Neuron (in vitro differentiated cells): ENCODE data around the gene ITPR3.

Source experiments
- H2AFZ ChIP-seq: one replicate; pipeline ENCODE4 v1.6.1; 2013; ENCODE audit warnings: low read depth, mild to moderate bottlenecking, inconsistent platforms, low read length, moderate library complexity
- H3K27me3 ChIP-seq: one replicate; pipeline ENCODE4 v1.6.1; 2013; ENCODE audit warnings: low read length; ENCODE audit not compliant: insufficient read depth
- H3K36me3 ChIP-seq: one replicate; pipeline ENCODE4 v1.6.1; 2013; ENCODE audit warnings: low read length; ENCODE audit not compliant: insufficient read depth
- H3K4me1 ChIP-seq: one replicate; pipeline ENCODE4 v1.6.1; 2013; ENCODE audit warnings: low read length; ENCODE audit not compliant: insufficient read depth
- H3K4me3 ChIP-seq: 2 replicates; pipeline ENCODE4 v1.5.1; 2013; ENCODE audit warnings: mild to moderate bottlenecking, low read length, moderate library complexity
- H3K9me3 ChIP-seq: one replicate; pipeline ENCODE4 v1.6.1; 2013; ENCODE audit warnings: low read length

ITPR3 gene

DNA sequence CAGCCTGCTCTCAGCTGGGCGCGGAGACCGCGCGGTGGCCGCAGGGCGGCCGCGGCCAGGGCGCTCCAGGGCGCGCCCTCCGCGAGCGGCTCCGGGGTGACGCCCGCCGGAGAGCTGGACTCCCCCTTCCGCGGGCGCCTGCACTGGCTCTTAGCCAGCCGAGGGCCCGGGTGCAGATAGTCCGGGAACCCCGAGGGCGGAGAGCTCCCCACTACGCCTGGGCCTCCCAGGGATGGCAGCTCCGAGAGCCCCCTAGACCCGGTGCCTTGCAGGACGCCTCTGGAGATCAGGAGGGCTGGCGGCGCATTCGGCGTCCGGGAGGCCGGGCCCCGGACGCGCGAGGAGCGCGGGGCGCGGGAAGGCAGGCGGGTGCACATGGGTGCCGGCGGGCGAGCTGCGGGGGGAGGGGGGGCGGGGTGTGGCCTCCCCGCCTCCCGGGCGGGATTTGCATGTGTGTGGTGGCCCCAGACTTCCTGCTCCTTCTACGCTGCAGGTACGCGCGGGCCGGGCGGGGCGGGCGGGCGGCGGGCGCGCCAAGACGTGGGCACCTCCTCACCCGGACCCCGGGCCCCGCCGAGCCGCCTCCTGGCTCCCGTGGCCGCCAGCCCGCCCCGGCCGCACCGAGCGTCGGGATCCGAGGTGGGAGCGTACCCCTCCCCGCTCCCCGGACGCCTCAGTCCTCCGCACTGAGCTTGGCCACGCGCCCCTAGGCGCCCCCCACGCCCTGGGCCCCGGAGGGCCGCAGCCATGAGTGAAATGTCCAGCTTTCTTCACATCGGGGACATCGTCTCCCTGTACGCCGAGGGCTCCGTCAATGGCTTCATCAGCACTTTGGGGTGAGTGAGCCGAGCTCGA, at the start of gene ITPR3:
Gene ITPR3 (plus strand): TSS at position 467 of the 855 bp plus-strand sequence. CDS start 281 bp downstream, at position 748.
- H3K4me1 ChIP-seq = peaks cover 11% of the 10 kb centered on the region
- peaks cover 5% of the 10 kb centered on the region for H3K9me3 ChIP-seq
- H3K4me3 ChIP-seq = peak within 1 kb of the TSS; percentile 35
- H3K36me3 ChIP-seq = no peaks in the 10 kb centered on the region
- peak within 1 kb of the TSS; percentile 77 for H2AFZ ChIP-seq
- peaks cover 47% of the 10 kb centered on the region for H3K27me3 ChIP-seq

DNA sequence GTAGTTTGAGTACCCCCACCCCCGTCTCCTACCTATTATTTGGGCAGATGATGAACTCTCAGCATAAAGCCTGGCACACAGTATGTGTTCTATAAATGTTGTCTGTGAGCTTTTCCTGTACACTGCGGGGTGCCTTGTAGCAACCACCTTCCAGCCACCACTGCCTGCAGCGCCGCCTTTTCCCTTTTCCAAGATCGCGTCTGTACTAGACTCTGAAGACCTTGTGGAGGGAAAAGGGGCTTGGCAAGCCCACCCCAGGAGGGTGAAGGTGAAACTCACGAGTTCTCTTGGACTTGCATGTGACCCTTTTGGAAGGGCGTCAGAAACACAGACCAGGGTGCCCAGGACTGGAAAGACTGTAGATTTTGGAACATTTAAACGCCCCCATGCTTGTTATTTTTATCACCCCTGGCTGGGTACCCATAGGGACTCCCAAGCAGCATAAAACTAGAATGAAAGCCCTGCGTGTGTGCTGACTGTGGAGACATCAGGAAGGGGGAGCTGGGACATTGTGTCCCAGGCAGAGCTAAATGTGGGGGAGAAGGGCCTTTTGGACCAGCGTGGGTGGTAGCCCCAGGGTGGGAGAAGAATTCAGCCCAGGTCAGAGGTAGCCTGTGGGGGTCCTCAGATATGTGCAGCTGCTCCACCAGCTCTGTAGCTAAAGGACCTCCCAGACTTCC, 49.3 kb upstream of the ITPR3 start:
- Histone ChIP-seq H3K27me3 (no peaks in the 10 kb centered on the region), H2AFZ (peak overlapping the region; percentile 80), H3K36me3 (peaks cover 21% of the 10 kb centered on the region), H3K4me1 (peaks cover 7% of the 10 kb centered on the region), H3K4me3 (peak overlapping the region; percentile 51), H3K9me3 (no peaks in the 10 kb centered on the region)

DNA sequence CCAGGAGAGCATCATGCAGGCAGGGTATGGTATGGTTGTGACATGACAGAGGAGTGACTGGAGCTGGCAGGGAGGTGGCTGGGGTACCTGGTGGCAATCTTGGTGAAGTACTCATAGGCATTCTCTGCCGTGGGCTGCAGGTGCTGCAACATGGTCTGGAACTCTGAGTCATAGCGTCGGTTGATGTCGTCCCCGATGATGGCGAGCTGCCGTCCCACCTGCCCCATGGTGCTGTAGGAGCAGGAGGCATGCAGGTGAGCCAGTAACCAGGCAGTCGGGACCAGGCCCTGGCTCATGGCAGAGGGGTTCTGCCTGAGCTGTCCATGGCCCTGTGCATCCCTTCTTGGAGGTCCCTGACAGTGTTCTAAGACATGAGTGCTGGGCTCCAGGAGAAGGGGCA, 45.9 kb upstream of the ITPR3 start:
- Histone ChIP-seq H3K4me3 (no peak overlapping the region), H3K27me3 (no peaks in the 10 kb centered on the region), H2AFZ (no peak overlapping the region), H3K9me3 (no peaks in the 10 kb centered on the region), H3K4me1 (peaks cover 12% of the 10 kb centered on the region), H3K36me3 (peaks cover 27% of the 10 kb centered on the region)

DNA sequence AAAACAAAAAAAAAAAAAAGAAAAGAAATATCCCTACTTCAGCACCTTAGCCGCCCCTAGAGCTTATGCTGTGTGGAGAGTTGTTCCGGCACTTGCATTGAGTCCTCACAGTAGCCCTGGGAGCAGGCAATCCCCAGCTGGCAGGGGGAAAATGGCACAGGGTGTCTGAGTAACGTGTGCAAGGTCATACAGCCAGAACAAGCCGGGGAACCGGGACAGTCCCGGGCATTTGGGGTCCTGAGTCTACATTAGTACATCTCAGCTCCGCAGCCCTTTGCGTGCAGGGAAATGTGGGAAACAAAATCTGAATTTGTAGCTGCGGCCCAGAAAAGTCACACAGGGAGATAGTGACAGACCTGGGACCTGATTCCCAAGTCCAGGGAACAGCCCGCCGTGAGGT, 44.5 kb upstream of the ITPR3 start:
- H3K36me3 ChIP-seq = peaks cover 27% of the 10 kb centered on the region
- H2AFZ ChIP-seq = no peak overlapping the region
- H3K4me1 ChIP-seq = peaks cover 10% of the 10 kb centered on the region
- no peaks in the 10 kb centered on the region for H3K27me3 ChIP-seq
- no peaks in the 10 kb centered on the region for H3K9me3 ChIP-seq
- no peak overlapping the region for H3K4me3 ChIP-seq

DNA sequence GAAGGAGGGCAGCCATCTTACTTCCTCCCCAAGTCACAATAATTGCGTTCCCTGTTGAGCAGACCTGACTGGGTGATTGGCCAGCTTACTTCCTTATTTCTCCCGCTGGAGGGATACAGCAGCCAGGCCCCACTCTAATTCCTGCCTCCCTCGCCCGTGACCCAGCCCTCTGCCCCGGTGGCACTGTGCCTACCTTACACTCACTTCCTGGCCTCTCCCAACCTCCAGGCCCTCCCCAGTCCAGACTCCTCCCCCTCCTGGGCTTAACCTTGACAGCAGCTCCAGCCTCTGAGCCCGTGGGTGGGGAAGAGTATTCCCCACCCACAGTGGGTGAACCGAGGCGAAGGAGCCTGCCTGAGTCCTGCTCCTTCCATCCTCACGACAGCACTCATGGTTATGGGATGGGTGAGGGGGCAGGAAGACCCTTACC, 44.0 kb upstream of the ITPR3 start:
- Histone ChIP-seq H3K36me3 (peaks cover 27% of the 10 kb centered on the region), H3K27me3 (no peaks in the 10 kb centered on the region), H3K9me3 (no peaks in the 10 kb centered on the region), H3K4me3 (no peak overlapping the region), H3K4me1 (peaks cover 9% of the 10 kb centered on the region), H2AFZ (no peak overlapping the region)

DNA sequence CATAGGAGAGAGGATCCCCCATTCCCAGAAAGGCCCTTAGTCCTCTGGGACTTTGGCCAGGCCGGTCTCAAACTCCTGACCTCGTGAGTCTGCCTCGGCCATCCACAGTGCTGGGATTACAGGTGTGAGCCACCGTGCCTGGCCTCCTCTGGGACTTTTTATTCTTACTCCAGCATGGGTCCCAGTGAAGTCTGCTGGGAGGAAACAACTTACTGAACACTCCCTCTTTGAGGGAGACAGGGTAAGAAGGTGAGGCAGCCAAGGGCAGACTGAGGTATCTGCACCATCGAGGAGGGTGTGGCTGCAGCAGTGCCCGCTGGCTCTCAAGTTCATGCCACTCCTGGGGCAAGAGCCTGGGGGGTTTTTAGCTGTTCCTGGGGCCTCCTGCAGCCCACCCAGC, 43.4 kb upstream of the ITPR3 start:
- H3K4me3 ChIP-seq = no peak overlapping the region
- no peak overlapping the region for H2AFZ ChIP-seq
- H3K4me1 ChIP-seq = peaks cover 9% of the 10 kb centered on the region
- peaks cover 27% of the 10 kb centered on the region for H3K36me3 ChIP-seq
- no peaks in the 10 kb centered on the region for H3K9me3 ChIP-seq
- H3K27me3 ChIP-seq = no peaks in the 10 kb centered on the region

DNA sequence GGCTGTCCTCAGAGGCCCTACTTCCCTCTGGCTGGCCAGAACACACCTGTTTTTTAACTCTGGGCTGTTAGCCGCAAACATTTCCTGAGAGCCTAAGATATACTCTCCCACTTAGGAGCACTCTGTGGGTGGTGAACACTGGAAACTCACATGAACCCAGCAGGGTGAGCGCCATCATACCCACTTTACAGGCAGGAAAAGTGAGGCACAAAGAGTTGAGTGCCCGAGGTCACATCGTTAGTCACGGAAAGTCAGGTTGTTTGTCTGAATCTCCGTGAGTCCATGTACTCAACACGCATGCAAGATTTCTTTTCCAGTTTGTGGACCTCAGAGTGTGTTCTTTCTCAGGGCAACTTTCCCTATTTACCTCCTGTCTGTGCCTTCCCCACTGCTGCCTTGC, 43.0 kb upstream of the ITPR3 start:
- H3K4me1 ChIP-seq = peaks cover 9% of the 10 kb centered on the region
- H2AFZ ChIP-seq = no peak overlapping the region
- no peaks in the 10 kb centered on the region for H3K9me3 ChIP-seq
- no peak overlapping the region for H3K4me3 ChIP-seq
- H3K27me3 ChIP-seq = no peaks in the 10 kb centered on the region
- peaks cover 27% of the 10 kb centered on the region for H3K36me3 ChIP-seq

DNA sequence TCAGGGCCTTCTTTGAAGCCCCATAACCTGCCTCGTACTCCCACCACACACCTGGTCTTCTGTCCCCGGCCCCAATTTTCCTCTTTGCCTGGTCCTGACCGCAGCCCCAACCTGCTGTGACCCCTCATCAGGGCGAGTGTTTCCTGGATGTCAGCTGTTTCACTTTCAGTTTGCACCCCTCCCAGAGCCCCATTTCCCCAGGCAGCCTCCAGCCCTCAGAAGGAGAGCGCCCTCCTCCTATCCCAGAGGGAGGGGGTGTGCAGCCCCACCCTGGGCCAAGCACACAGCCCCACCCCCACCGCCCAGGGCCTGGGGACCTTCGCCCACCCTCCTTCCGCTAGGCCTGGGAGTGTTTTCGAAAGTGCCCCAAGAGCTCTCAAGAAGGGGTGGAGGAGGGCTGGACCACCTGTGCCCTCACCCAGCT, 42.5 kb upstream of the ITPR3 start:
- peaks cover 9% of the 10 kb centered on the region for H3K4me1 ChIP-seq
- no peak overlapping the region for H3K4me3 ChIP-seq
- peaks cover 27% of the 10 kb centered on the region for H3K36me3 ChIP-seq
- no peaks in the 10 kb centered on the region for H3K9me3 ChIP-seq
- H2AFZ ChIP-seq = no peak overlapping the region
- H3K27me3 ChIP-seq = peaks cover under 1% of the 10 kb centered on the region

DNA sequence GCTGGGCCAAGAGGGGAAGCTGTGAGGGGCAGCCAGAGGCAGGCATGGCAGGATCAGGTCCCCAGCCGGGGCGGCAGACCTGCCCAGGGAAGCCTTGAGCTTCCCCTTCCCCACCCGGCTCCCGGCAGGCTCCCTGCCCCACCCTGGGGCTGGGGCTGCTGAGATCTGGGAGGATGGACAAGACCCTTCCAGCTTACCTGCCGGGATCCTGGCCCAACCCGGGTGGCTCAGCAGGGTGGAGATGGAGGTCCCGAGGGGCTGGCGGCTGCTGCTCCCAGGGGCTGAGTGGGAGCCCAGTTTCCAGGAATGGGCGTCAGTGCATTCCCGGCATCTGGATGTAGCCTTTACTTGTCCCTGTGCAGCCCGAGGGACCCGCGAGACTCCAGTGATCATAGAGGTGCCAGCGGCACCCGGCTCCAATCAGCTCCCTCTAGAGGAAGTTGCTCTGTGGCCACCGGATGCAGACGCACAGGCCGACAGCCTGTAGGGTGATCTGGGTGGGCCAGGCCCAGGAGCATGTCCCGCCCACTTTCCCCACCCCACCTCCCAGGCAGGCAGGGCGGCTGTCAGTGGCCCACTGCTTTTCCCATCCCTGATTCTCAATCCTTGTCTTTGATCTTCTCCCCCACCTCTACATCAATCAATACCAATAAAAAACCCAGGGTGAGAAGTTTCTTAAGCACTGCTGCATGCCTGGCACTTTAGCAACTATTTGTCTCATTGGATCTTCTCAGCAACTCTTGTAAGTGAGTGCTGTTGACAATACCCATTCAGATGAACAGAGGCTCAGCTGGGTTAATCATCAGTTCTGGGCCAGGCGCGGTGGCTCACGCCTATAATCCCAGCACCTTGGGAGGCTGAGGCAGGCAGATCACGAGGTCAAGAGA, 41.1 kb upstream of the ITPR3 start, which contains the start of gene BAK1:
Gene BAK1 (minus strand): TSS at position 449 of the 887 bp plus-strand sequence. CDS start 2,672 bp downstream, outside the sequence.
- H3K9me3 ChIP-seq = no peaks in the 10 kb centered on the region
- H2AFZ ChIP-seq = peak within 1 kb of the TSS; percentile 63
- H3K4me3 ChIP-seq = peak within 1 kb of the TSS; percentile 60
- peaks cover 9% of the 10 kb centered on the region for H3K4me1 ChIP-seq
- H3K27me3 ChIP-seq = peaks cover 12% of the 10 kb centered on the region
- peaks cover 14% of the 10 kb centered on the region for H3K36me3 ChIP-seq

DNA sequence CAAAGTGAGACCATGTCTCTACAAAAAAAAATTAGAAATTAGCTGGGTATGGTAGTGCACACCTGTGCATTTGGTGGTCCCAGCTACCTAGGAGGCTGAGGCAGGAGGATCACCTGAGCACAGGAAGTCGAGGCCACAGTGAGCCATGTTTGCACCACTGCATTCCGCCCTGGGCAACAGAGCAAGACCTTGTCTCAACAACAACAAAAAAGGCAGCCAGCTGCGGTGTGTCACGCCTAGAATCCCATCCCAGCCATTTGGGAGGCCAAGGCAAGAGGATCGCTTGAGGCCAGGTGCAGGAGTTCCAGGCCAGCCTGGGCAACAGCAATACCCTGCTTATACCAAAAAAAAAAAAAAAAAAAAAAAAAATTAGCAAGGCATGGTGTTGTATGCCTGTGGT, 39.9 kb upstream of the ITPR3 start:
- Histone ChIP-seq H3K4me1 (peaks cover 9% of the 10 kb centered on the region), H3K4me3 (no peak overlapping the region)

DNA sequence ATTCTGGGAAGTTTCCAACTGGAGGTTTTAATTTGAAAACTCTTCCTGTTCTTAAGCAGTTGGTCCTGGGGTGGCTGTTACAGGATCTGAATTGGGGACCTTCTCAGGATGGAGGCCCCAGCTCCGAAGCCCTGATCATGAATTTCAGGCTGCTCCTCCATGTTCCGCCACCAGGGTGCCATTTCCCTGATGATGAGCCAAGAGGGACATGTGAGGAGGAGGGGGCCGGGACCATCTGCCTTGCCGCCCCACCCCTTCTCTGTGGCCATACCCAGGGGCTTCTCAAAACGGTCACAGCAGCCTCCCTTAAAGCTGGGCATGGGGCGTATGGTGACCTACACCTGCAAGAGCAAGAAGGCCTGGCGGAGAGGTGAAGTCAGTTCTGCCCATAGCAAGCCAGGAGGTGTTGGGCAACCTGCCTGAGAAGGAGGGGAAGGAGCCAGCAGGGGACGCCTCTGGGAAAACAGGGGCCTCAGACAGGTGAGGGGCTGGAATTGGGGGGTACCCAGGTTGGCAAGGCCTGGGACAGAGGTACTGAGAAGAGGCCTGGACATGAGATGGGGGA, 37.4 kb upstream of the ITPR3 start:
- Histone ChIP-seq H3K9me3 (no peaks in the 10 kb centered on the region), H3K27me3 (peaks cover 12% of the 10 kb centered on the region), H3K4me1 (peaks cover 9% of the 10 kb centered on the region), H3K4me3 (no peak overlapping the region), H2AFZ (no peak overlapping the region), H3K36me3 (no peaks in the 10 kb centered on the region)

More for the DNA sequence above, 39.9 kb upstream of the ITPR3 start:
- Histone ChIP-seq H3K27me3 (peaks cover 12% of the 10 kb centered on the region), H2AFZ (no peak overlapping the region), H3K9me3 (no peaks in the 10 kb centered on the region), H3K36me3 (peaks cover 7% of the 10 kb centered on the region)

DNA sequence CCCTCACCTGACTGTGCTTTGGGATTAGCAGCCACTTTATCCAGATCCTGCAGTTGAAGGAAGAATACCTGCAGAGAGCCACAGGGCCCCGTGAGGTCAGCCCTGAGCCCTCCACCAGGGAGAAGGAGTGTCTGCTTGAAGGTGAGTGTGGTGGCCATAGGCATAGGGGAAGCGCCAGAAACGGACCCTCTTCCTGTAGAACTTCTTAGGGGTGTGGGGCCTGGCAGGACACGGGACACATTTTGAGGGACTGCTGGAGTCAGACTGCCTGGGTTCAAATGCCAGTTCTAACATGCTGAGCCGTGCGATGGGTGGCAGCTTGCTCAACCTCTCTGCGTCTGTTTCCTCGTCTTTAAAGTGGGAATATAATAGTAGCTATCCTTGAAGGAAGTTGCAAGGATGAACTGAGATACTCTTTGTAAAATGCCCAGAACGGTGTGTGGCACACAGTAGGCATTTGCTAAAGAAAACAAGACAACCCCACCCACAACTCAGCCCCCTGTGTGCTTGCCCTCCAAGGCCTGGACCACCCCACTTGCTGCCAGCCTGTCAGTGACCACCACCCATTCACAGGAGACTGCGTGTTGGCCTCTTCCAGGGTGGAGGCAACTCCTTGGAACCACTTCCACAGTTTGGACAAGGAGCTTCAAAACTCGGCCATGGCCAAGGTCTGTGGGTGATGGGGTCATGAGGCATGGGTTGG, 36.3 kb upstream of the ITPR3 start:
- Histone ChIP-seq H3K36me3 (no peaks in the 10 kb centered on the region), H2AFZ (no peak overlapping the region), H3K9me3 (no peaks in the 10 kb centered on the region), H3K4me1 (peaks cover 3% of the 10 kb centered on the region), H3K27me3 (peaks cover 12% of the 10 kb centered on the region), H3K4me3 (no peak overlapping the region)
